WI38 (cell line): Measurements from ENCODE around the gene ASCL3.
"Not testable (repeated sequence)": the region's sequence is repeated elsewhere in the genome, so short reads cannot be mapped to it uniquely, and the experiment has no call there.

Experiments used
- H3K4me3 ChIP-seq: 2 replicates; pipeline ENCODE4 v1.5.1; 2011; ENCODE audit warnings: low read depth, mild to moderate bottlenecking, control low read depth, low read length
- TF ChIP-seq, protein P1 (sequence below): IDR thresholded peaks from 2 replicates; pipeline ENCODE4 v1.5.1; 2012; ENCODE audit warnings: low read depth, mild to moderate bottlenecking, control low read depth, low read length

Gene ASCL3

GRCh38 chr11:8941341-8942103, 1.3 kb downstream of the ASCL3 start:
- TF ChIP-seq, protein P1, sequence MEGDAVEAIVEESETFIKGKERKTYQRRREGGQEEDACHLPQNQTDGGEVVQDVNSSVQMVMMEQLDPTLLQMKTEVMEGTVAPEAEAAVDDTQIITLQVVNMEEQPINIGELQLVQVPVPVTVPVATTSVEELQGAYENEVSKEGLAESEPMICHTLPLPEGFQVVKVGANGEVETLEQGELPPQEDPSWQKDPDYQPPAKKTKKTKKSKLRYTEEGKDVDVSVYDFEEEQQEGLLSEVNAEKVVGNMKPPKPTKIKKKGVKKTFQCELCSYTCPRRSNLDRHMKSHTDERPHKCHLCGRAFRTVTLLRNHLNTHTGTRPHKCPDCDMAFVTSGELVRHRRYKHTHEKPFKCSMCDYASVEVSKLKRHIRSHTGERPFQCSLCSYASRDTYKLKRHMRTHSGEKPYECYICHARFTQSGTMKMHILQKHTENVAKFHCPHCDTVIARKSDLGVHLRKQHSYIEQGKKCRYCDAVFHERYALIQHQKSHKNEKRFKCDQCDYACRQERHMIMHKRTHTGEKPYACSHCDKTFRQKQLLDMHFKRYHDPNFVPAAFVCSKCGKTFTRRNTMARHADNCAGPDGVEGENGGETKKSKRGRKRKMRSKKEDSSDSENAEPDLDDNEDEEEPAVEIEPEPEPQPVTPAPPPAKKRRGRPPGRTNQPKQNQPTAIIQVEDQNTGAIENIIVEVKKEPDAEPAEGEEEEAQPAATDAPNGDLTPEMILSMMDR: no peak
- H3K4me3 ChIP-seq: no peak overlapping the region

- TF ChIP-seq, protein P1: no peak
- H3K4me3 ChIP-seq: no peak overlapping the region
Observed at GRCh38 chr11:8937659-8938058, 5.2 kb downstream of the ASCL3 start.

DNA sequence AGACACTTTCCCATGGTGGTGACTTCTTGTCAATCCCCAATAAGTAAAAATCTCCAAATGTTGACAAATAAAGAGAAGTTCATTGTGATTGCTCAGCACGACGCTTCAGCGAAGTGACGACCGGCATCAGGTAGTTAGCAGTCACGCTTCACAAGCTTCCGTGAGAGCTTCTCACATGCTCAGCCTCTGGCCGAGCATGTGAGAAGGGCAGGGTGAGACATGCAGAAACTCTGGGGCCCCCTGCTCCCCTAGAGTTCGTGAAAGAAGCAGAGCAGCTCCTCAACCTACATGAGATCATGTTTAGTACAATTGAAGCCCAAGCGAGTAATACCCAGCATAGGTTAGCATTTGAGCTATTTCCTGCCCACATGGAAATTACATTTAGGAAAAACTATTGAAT, 5.7 kb downstream of the ASCL3 start:
- H3K4me3 ChIP-seq: no peak overlapping the region
- TF ChIP-seq, protein P1: no peak

DNA sequence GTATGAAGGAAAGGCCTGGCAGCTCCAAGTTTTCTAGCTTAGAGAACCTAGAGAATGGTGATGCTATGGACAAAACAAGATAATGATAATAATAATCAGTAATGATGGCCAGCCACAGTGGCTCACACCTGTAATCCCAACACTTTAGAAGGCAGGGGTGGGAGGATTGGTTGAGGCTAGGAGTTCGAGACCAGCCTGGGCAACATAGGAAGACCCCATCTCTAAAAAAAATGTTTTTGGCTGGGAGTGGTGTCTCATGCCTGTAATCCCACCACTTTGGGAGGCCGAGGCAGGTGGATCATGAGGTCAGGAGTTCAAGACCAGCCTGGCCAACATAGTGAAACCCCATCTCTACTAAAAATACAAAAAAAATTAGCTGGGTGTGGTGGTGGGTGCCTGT, 7.0 kb downstream of the ASCL3 start:
- not testable (repeated sequence) for H3K4me3 ChIP-seq

GRCh38 chr11:8934742-8935488, 7.9 kb downstream of the ASCL3 start:
- H3K4me3 ChIP-seq: peak overlapping the region; percentile 34
- TF ChIP-seq, protein P1: no peak

DNA sequence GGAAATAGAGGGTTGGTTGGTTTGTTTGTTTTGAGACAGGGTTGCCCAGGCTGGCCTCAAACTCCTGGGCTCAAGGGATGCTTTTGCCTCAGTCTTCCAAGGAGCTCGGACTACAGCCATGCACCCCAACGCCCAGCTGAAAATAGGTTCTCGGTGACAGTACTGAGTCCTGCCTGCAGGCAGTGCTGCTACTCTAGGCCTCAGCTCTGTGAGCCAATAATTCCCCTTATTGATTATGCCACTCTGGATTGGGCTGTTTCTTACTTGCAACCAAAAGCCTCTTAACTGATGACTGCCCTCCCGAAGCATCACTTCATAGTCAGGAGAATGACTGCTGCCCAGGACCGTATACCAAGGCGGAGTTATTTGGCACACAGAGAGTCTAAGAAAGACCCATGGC, 8.9 kb downstream of the ASCL3 start:
- H3K4me3 ChIP-seq: no peak overlapping the region
- TF ChIP-seq, protein P1: no peak

DNA sequence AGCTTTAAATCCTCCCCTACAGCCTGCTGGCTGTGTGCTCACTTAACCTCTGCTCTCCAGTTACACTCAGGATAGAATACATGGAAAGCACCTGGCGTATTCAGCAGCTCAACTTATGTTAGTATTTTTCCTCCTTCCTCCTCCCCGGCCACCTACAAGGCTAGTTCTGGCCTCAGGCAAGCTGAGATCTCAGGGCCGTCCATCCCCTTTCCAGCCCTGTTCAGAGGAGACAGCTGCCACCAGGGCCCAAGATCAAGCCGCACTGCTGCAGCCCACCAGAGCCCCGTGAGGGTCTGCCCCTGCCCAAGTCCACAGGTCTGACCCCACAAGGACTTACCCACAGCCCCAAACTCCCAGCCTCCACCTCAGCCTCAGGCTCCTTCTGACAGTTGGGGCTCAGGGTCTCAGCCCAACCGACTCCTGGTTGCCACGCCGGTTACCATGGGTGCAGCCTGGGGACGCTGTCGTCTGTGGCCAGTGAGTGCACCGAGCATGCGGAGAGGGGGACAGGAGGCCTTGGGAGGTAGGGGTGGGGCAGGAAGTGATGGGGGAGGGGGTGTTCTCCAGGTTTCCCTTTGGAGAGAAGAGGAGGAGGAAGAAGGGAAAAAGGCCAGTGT, 10.1 kb downstream of the ASCL3 start, which contains the start of gene C11orf16:
Gene C11orf16 (minus strand): TSS at position 384 of the 617 bp plus-strand sequence. CDS start 639 bp downstream, outside the sequence.
- H3K4me3 ChIP-seq: no peak within 1 kb of the TSS
- TF ChIP-seq, protein P1: no peak
